ENCODE measurements around the gene OSBPL9.

The OSBPL9 gene

GRCh38 chr1:51744506-51745303 is 127.8 kb downstream of the OSBPL9 start:
- DNase-seq = no peak

GRCh38 chr1:51745304-51745570 is 128.3 kb downstream of the OSBPL9 start:
- DNase-seq = no peak

DNA sequence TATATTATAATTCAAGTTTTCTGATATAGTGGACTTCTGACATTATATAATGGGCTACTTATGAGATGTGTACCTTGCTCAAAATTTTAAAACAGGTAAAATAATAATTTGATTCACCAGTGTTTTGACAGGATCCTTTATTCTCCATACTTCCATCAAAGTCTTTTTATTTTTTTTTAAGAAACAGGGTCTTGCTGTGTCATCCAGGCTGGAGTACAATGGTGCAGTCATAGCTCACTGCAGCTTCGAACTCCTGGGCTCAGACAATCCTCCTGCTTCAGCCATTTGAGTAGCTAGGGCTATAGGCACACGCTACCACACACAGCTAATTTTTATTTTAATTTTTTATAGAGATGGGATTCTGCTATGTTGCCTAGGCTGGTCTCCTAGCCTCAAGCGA is 132.3 kb downstream of the OSBPL9 start:
- no peak for DNase-seq

DNA sequence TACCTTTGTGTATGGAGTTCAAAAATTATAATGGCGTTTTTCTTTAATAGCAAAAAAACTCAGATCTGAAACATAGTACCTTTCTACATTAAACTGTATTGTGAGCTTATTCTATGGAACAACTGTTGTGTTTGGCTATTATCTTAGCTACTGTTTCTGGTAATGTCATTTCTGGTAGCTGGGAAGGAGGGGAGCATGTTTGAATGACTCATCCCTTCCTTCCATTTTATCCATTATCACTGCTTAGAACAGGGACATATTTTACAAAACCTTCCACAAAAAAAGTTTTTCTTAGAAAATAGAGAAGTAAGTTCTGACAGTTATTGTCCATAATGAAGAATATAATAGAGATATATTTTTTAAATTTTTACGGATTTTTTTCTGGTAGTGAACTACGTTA is 133.3 kb downstream of the OSBPL9 start:
- DNase-seq = no peak

DNA sequence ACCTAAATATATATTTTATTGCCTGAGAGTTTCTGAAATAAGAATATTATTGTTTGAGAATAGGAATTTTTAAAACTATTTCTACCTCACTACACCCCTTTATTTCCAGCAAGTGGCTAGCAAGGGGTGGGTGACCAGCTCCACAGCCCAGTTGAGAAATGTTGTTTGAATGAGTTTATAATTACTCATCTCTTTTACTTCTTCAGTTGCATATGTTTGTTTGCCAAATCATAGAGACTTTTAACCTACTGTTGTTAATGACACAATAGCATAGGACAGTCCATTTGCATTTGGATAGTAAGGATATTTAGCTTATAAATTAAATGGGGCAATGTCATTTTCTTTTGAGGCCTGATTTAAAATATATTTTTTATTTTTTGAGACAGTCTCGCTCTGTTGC is 133.8 kb downstream of the OSBPL9 start:
- no peak for DNase-seq

- no peak for DNase-seq
Observed at GRCh38 chr1:51752073-51752948, 135.4 kb downstream of the OSBPL9 start.

DNA sequence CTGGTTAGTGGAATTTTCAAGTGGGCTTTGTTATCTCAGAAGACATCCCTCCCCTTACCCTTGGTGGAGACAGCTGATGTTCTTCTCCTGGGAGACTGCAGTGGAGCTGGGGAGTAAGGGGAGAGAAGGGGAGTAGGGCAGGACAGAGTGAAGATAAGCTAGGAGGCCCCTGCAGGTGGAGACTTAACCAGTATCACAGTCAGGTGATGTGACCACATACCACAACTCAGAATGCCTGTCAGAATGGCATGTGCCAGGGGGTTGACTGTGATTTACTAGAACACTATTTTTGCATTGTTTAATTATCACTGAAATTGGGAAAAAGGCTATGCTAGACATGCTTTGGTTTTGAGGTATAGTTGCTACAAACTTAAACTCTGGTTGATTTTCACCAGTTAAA is 137.1 kb downstream of the OSBPL9 start:
- DNase-seq = no peak

GRCh38 chr1:51754666-51755065 is 137.8 kb downstream of the OSBPL9 start:
- no peak for DNase-seq

DNA sequence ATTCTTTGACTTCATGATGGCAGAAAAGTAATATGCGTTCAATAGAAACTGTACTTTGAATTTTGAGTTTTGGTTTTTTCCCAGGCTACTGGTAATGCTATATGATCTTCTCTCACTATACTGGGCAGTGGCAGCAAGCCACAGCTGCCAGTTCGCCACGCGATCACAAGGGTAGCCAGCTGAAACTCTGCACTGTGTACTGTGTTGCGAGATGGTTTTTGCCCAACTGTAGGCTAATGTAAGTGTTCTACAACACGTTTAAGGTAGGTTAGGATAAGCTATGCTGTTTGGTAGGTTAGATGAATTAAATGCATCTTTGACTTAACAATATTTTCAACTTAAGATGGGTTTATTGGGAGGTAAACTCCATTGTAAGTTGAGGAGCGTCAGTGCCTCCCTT is 138.5 kb downstream of the OSBPL9 start:
- DNase-seq = no peak

DNA sequence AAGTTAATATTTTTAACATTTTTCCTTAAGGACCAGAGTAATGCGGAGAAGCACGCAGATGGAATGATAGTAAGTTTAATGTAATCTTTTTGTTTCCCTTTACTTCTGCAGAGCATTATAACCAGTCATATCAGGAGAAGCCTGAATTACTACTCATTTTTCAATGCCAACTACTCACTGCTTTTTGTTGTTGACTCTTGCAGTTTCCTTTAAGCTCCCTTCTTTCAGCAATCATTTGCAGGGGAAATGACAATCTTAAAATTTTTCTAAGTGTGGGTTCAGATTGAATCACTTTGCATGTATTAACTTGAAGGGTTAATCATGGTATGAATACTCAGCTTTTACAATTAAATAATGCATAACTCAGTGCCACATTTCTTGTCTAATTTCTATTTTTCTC is 139.4 kb downstream of the OSBPL9 start:
- no peak for DNase-seq

DNA sequence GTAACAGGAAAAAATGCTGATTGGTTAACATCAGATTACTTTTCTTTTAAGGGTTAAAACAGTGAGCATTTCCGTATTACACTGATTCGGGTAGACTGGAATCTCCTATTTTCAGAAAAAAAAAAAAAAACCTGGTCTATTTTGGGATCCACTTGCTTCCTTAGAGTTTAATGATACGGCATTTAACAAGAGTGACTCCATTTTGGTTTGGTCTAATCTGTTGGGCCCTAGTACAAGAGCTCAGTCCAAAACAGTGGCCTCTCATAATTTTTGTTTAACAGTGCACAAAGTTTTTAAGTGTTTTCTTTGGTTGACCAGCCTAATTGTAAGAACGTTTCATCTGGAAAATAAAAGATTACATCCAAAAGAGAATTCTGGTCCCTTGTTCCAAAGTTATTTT is 141.4 kb downstream of the OSBPL9 start:
- no peak for DNase-seq

GRCh38 chr1:51760872-51761271 is 144.0 kb downstream of the OSBPL9 start:
- no peak for DNase-seq

- no peak for DNase-seq
Observed at GRCh38 chr1:51761351-51761750, 144.5 kb downstream of the OSBPL9 start.

GRCh38 chr1:51768971-51769588 is 152.2 kb downstream of the OSBPL9 start:
- DNase-seq = peak; percentile 20 to 27

GRCh38 chr1:51776408-51776807 is 159.5 kb downstream of the OSBPL9 start:
- no peak for DNase-seq

GRCh38 chr1:51780927-51781326 is 164.0 kb downstream of the OSBPL9 start:
- no peak for DNase-seq

- DNase-seq = no peak
Observed at GRCh38 chr1:51784997-51785421, 168.1 kb downstream of the OSBPL9 start.

DNA sequence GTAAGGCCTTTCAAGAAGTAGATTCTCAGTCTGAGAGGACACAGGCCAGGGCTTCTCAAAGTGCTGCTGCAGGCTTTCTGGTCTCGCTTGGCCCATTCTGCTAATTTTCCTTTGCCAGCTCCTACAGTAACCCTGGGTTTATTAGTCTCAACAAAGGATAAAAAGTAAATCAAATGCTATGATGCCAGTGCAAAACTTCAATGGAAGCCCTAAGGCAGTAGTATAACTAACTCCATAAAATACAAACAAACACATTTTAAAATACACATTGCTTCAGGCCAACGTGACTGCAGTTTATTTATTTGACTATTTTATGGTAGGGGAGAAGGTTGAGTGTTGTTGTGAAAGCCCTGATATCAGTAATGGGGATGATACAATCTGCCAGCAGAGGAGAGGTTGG is 172.0 kb downstream of the OSBPL9 start:
- no peak for DNase-seq

DNA sequence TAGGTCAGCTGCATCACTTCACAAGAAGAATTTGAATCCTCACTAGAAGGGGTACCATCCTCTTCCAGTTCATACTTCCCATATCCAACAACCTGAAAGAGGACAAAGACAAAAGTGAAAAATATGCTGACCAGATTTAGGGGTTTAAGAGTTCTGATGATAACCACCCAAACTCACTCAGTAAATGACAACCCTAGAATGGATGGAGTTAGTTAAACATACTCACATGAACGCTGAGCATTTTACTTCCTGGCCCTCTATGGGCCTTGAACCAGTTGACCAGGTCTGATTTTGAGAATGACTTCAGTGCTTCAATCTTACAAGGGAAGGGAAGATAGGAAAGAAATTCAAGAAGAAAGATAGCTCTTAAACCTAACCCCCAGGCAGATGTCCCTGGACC is 172.4 kb downstream of the OSBPL9 start:
- no peak for DNase-seq

DNA sequence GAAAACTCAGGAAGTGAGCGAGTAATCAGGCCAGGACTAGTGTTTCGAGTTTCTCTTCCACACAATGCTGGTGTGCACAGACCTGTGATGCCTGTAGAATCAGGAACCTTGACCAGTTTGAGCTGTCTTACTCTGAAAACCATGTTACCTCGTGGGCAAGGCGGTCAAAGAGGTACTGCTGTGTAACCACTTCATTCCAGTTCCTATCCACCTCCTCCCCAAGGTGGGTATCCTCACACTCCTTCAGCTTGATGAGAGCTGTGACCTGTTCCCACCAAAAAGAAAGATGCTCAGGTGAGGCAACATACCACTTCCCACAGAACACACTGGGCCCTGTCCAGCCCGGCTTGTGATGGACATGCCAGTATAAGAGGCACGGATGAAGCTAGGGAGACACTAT is 173.5 kb downstream of the OSBPL9 start:
- DNase-seq = no peak

GRCh38 chr1:51791888-51792287 is 175.0 kb downstream of the OSBPL9 start:
- no peak for DNase-seq

GRCh38 chr1:51792864-51793263 is 176.0 kb downstream of the OSBPL9 start:
- DNase-seq = no peak

DNA sequence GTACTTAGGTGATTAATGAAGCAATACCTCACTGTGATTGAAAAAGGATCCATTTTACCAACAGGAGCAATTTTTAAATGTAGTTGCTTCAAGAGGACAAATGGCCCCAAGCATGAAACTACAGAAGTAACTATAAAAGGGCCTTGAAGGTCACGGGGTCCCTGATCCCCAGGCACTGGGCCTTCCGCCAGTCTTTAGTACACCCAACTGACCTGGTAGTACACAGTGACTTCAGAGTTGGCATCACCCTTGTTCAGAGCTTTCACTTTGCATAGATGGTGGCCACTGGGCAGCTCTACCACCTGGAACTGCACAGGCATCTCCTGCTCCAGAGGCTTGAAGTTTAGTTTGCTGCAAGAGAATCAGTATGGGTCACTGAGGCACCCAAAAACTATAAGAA is 177.4 kb downstream of the OSBPL9 start:
- DNase-seq = no peak

GRCh38 chr1:51794868-51795267 is 178.0 kb downstream of the OSBPL9 start:
- DNase-seq = no peak

All from NCI-H1930 (cell line).